Fibroblast of skin of right quadriceps (primary cell): ENCODE measurements around the gene TMEM94.
"Not testable (repeated sequence)": the region's sequence is repeated elsewhere in the genome, so short reads cannot be mapped to it uniquely, and the experiment has no call there.

Source experiments
- DNase-seq: peaks from one replicate; pipeline ENCODE4 v3.0.0-alpha.2; 2013

Gene TMEM94

DNA sequence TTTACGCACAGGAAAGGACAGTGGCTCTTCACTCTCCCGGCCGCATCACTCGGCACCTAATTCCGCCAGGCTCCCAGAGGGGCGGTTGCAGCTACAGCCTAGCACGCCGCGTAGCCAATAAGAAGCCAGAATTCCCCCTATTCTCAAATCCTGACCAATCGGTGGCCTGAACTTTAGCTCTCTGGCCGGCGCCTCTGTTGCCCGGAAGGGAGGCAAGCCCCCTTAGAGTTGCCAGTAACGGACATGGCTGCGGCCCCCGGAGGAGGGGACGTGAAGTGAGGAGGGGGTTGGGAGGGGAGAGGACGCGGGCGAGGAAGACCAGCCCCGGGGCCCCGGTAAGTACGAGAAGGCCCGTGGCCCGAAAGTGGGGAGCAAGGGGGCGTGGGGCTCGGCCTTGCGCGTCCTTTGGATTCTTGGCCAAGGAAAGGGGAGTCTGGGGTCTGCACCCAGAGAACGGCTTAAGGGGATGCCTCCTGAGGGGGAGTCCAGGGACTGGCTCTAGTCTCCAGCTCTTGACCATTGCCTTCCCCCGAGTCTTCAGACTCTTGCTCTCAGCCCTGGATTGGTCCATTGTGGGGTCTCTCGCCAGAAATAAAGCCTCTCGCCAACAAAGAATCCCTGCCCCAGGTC is at the start of gene TMEM94:
TSS of gene TMEM94 (plus strand) at position 219 of the 630 bp plus-strand sequence. CDS start 15,271 bp downstream, outside the sequence.
- peak; percentile 98 for DNase-seq

DNA sequence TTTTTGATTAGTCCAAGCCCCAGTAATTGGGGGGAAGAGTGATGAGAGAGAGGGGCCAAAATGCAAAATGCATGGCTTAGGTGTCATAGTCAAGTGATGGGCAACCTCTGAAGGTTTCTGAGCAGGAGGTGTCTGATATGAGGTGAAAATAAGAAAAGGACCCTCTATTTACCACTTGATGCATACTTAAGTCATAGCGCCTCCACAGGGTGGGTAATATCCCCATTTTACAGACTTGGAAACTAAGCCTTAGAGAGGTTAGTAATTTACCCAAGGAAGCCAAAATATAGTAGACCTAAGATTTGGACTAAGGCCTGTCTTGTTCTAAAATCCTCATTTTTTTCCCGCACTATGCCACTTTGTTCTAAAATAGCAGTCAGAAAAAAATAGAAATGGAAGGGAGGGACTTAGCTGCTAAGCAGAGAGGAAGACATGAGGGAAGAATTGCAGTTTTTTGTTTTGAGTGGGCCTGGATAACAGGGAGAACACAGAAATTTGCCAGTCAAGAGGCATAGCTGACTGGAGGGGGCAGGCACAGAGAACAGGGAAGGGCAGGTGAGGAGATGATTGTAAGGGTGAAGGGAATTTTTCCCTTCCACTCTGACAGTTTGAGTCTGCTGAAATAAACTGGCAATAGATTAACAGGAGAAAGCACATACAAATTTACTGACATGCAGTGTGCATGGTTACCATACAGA is 48.6 kb upstream of the TMEM94 start:
- DNase-seq, result no peak

DNA sequence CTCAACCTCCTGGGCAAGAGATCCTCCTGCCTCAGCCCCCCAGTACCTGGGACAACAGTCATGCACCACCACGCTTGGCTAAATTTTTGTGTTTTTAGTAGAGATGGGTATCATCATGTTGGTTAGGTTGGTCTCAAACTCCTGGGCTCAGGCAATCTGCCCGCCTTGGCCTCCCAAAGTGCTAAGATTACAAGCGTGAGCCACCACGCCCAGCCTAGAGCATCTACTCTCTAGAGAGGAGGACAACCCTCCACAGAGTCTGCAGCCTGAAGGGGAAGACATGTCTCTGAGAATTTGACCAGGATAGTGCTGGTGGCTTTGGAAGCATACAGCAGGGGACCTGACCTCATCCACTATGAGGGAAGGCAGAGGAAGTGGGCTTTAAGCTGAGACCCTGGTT is 46.3 kb upstream of the TMEM94 start:
- DNase-seq, result no peak

DNA sequence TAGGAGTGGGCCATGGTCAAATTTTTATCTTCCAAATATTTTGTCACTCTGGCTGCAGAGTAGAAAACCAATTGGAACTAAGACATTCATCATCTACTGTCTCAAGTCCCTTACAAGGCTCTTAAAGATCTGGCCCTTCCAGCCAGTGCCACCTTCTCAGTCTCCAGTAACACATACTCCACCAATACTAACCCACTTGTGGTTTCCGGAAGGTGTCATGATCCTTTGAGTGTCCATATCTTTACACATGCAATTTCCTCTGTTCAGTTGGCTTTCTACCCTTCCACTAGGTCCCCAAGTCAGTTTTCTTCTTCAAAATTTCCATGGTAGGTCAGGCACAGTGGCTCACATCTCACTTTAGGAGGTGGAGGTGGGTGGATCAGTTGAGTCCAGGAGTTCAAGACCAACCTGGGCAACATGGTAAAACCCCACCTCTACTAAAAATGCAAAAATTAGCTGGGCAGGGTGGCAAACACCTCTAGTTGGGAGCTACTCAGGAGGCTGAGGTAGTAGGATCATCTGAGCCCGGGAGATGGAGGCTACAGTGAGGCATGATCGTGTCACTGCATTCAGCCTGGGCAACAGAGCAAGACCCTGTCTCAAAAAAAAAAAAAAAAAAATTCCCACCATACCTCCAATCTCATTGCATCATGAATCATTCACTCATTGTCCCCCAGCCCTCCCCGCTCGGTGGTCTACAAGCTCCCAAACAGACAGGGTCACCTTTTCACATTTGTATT is 44.9 kb upstream of the TMEM94 start:
- DNase-seq, result no peak

DNA sequence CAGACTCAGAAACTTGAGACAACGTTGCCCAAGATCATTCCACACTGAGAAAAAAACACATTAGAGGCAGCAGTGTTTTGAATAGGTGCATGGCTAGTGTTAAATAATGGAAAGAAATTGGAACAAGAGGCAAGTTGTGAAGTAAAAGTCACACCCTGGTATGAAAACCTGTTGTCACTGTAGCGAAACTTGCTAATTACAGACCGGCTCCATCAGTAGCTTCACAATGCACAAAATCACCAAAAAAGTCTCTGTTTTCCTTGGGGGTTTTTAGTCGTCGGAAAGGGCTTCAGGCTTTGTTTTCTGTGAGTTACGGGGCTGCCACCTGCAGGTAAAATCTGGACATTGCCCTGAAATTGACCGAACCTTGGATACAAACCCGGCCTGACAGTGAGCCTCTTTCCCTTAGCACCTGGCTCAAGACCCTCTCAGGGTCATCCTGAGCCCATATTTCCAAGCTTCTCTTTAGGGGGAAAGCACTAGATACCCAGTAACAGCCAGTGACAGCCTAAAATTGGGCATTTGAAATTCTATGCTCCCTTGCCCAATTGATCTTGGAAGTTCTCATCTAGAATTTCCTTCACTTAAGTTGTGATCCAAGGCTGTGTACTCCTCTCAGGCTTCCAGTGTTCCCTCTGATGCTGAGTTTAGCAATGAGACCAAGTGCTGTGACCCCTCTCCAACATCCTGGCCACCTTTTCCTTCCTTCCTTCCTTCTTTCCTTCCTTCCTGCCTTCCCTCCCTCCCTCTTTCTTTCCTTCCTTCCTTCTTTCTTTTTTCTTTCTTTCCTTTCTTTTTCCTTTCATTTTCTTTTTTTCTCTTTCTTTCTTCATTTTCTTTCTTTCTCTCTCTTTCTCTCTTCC is 43.7 kb upstream of the TMEM94 start:
- peak; percentile 77 for DNase-seq

DNA sequence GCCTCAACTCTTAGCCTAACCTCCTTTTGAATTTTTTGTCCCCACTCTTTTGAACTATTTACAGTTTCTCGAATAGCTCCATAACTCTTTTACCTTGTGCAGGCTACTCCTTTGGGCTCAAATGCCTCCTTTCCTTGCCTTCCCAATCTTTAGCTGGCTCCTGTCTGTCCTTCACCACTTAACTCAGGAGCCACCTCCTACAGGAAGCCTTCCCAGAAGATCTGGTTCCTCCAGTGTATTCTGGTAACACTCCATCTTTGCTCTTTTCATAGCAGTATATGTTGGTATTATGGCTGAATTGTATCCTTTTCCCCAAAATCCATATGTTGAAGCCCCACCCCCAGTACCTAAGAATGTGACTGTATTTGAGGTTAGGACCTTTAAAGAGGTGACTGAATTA is 41.9 kb upstream of the TMEM94 start:
- DNase-seq, result no peak

DNA sequence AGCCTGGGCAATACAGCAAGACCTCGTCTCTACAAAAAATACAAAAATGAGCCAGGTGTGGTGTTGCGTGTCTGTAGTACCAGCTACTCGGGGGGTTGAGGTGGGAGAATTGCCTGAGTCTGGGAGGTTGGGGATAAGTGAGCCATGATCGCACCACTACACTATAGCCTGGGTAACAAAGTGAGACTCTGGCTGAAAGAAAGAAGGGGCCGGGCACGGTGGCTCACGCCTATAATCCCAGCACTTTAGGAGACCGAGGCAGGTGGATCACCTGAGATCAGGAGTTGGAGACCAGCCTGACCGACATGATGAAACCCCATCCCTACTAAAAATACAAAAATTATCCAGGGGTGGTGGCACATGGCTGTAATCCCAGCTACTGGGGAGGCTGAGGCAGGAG is 40.4 kb upstream of the TMEM94 start:
- DNase-seq, result no peak

DNA sequence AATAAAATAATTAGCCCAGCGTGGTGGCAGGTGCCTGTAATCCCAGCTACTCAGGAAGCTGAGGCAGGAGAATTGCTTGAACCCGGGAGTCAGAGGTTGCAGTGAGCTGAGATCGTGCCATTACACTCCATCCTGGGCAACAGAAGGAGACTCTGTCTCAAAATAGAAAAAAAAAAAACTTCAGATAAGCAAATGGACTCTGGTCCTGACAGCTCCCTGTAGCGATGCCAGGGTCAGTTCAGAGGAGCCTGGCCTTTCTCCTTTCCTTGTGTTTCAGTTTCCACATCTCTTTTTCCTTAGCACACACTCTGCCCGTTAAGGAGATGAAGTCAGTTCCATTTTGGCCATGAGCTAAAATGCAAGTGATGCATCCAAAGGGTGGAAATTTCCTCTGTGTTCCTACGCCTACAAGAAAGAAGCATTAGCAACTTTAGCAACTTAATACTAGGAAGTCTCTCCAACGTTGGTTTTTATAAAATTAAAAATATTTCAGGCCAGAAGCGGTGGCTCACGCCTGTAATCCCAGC is 39.3 kb upstream of the TMEM94 start:
- DNase-seq, result no peak

DNA sequence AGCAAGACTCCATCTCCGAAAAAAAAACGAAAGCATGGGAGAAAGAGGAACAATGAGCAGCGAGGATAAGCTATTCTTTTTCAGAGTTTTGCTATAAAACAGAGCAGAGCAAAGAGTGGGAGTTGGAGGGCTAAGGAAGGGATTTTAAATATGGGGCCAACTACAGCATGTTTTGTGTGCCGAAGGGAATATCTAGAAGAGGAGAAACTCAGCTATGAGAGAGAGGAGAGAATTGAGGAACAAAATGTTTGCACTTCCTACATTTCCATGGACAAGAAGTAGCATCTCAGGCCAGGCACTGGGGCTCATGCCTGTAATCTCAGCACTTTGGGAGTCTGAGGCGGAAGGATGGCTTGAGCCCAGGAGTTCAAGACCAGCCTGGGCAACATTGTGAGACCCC is 37.9 kb upstream of the TMEM94 start:
- DNase-seq, result no peak

DNA sequence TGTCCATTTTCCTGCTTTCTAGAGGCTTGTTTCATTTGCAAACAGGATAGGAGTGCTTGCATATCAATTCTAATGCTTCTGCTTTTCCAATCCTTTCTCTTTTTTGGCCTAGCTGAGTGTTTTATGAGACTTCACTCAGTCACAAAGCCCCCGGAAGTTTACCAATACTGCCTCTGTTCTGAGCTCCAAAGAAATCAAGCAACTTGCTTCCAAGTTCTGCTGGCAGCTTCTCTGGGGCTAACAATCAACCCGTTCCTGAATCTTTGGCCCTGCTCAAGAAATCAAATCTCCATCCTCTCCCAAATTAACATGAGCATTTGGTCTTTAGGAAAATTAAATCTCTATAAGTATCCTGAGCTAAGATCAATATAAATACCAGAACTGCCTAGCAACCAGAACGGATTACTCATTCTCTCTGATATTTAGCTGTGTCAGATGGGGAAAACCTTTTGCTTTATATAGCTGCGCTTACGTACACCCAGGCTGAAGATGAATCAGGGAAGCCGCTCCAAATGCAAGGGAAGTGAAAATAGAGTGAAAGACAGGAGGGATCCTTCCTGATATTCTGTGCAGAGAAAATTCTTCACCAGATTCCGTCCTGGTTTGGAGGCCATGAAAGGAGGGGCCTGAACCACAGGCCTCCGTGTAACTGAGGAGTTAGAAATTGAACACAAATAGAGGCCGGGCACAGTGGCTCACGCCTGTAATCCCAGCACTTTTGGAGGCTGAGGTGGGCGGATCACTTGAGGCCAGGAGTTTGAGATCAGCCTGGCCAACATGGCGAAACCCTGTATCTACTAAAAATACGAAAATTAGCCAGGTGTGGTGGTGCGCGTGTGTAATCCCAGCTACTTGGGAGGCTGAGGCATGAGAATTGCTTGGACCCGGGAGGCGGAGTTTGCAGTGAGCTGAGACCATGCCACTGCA is 27.6 kb upstream of the TMEM94 start:
- peak; percentile 83 for DNase-seq

DNA sequence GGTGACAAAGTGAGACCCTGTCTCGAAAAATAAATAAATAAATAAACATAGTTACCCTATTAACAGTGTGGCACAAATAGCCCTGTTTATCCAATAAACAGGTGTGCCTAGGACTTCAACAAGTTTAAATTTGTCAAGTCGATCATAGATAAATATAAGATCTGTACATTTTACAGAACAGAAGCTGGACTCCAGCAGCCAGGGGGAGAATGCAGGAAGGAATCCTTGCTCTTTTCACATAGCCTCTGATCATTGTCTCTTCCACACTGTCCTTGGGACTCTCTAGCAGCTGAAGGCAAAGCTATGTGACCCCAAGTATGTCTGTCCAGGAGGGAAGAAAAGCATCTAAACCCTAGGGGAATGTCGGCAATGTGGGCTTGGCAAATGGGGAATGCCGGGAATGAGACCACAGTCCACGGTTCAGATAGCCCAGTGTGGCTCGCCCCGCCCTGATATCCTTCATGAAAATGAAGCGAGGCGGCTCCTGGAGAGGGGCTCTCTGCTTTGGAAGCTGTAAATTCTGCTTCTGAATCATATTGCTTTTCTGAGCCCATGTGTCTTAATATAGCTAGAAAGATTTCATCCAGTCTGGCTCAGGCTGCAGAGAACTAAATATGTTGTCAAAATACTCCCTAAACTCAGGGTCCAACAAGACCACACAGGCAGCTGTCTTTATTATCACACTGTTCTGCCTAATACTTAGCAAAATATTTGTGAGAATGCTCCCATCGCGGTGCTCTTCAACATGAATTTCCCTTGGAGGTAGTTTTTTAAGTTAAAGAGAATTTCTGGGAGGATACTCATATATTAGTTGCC is 26.1 kb upstream of the TMEM94 start:
- peak; percentile 80 for DNase-seq

DNA sequence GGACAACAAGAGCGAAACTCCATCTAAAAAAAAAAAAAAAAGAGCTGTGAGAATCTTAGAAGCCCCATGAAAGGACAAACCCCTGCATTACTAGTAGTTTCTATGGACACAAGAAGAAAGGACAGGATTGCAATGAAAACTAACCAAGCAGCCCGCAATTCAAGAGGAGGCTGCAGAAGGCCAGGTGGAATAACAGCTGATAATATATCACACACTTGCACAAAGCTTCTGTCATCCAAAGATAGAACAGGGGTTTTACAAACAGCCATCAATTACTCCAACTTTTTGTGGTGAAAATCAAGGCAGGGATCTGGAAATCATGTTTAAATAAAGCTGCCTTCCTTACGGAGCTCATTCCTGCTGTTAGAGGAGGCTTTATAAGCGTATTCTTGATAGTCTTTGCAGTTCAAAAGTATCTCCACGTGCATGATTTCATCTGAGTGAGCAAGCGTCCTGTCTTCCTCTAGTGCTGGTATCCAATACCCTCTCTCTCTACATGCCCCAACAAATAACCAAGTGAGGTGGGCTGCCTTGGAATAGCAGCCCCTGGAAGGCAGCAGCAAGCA is 23.1 kb upstream of the TMEM94 start:
- DNase-seq, result no peak

DNA sequence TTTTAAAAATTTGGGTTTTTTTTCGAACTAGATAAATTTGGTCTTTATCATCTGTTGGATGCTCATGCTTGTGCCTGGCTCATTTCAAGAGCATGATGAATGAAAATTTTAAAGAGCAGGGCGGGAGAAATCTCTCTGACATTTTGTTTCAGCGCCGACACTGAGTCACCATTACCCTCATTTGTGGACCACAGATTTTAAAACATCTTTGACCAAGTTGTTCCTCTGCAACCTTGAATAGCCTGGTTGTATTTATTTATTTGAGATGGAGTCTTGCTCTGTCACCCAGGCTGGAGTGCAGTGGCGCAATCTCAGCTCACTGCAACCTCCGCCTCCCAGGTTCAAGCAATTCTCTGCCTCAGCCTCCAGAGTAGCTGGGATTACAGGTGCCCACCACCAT is 22.0 kb upstream of the TMEM94 start:
- not testable (repeated sequence) for DNase-seq

DNA sequence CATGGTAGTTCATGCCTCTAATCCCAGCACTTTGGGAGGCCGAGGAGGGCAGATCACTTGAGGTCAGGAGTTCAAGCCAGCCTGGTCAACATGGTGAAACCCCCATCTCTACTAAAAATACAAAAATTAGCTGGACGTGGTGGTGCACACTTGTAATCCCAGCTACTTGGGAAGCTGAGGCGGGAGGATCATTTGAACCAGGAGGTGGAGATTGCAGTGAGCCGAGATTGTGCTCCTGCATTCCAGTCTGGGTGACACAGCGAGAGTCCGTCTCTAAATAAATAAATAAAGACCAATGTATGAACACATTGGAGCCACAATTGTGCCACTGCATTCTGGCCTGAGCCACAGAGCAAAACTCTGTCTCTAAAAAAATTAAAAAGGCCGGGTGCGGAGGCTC is 19.0 kb upstream of the TMEM94 start:
- DNase-seq, result not testable (repeated sequence)

DNA sequence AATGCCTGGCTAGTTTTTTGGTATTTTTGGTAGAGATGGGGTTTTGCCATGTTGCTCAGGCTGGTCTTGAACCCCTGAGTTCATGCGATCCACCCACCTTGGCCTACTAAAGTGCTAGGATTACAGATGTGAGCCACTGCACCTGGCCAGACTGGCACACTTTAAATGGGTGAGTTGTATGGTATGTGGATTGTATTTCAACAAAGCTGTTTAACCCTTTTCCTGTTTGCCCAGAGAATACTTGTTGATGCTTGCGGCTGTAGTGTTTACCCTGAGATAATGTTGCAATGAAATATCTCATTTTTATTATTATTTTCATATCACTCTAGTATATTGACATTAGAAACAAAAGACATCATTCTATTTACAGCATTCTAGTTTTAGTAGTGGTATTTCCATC is 17.1 kb upstream of the TMEM94 start:
- DNase-seq, result no peak

DNA sequence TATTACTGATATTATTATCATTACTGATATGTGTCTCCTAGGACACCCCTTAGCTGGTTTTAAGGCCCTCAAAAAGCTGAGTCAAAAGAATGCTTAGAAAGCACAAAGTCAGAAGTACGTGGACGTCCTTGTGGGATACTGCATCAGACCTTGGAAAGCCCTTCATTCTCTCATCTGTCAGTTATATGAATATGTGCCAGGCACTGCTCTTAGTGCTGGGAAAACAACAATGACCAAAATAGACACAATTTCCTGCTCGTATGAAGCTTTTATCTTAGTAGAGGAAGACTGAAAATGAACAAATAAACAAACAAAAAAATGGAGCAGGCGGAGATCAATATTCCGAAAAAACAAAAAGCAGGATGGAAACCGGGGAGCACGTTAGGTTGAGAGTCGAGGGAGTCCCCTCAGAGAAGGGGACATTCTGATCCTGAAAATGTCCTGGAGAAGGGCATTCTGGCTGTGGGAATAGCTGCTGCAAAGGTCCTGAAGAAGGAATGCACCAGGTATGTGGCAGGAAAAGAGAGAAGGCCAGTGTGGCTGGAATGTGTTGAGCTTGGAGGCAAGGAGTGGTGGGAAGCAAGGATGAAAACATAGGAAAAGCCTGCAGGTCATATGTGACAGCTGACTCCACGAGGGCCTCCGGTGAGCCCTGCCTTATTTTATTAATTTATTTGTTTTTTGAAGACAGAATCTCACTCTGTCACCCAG is 15.5 kb upstream of the TMEM94 start:
- DNase-seq, result no peak

DNA sequence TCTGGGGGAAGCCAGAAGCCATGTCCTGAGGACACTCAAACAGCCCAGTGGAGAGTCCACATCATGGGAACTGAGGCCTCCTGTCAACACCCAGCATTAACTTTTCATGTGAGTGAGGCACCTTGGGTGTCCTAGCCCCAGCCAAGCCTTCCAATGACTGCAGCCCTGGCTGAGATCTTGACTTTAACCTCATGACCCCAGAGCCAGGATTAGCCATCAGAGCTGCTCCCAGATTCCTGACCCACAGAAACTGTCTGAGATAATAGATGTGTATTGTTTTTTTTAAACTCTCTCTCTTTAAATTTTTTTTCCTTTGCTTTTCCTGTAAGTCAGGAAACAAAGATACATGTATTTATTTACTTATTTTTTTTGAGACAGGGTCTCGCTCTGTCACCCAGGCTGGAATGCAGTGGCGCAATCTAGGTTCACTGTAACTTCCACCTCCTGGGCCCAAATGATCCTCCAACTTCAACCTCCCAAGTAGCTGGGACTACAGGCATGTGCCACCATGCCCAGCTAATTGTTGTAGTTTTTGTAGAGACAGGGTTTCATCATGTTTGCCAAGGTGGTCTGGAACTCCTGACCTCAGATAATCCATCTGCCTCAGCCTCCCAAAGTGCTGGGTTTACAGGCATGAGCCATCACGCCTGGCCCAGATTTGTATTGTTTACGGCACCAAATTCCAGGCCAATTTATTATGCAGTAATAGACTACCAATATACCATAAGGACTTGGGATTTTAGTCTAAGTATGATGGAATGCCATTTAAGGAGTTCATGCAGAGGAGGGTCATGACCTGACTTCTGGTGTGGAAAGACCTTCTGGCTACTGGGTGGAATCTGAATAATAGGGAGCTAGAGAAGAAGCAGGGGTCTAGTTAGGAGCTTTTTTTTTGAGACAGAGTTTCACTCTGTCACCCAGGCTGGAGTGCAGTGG is 14.0 kb upstream of the TMEM94 start:
- no peak for DNase-seq

DNA sequence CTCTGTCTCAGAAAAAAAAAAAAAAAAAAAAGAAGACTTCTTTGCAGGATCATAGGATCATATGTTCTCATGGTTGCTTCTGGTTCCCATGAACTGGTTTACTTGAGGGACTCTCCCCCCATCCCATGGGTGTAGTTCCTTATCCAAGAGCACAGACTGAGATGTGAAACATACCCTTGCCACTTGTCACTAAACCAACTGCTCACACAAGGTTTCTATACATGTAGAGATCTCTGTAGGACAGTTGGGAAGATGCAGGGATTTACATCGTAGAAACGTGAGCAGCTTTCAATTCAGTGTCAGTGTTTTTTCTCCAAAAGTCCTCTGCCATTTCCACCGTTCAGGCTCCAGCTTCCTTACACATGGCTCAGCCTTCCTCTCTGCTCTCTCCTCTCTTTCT is 11.1 kb upstream of the TMEM94 start:
- no peak for DNase-seq

DNA sequence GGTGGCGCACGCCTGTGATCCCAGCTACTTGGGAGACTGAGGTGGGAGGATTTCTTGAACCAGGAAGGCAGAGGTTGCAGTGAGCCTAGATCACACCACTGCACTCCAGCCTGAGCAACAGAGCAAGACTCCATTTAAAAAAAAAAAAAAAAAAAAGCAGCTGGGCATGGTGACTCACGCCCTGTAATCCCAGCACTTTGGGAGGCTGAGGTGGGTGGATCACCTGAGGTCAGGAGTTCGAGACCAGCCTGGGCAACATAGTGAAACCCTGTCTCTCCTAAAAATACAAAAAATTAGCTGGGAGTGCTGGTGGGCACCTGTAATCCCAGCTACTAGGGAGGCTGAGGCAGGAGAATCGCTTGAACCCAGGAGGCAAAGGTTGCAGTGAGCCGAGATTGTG is 10.5 kb upstream of the TMEM94 start:
- not testable (repeated sequence) for DNase-seq
